Muscle of back (tissue), 11 donors: ENCODE data around the gene PPFIA3. TPM values are rescaled to one million over a fixed set of nuclear protein-coding genes. Genes with fewer than 3 reads are reported as not detected.
A peak's percentile ranks its signal among the peaks of the same experiment; 100 is the strongest.
"Not testable (repeated sequence)": the region's sequence is repeated elsewhere in the genome, so short reads cannot be mapped to it uniquely, and the experiment has no call there.

Experiments used
- DNase-seq, 3 donors: peaks; one replicate each; pipeline versions ENCODE4 v3.0.0 to v3.0.0-alpha.2; 2013
- polyA plus RNA-seq, 10 donors: library from polyadenylated mRNA; unstranded; fragments of 120-200 nt; gene quantifications; one replicate each; pipeline ENCODE4 v1.2.1, GENCODE V29; 2013; ENCODE audit not compliant: insufficient read length in 10 of 10

The PPFIA3 gene
- polyA plus RNA-seq, 10 donors: 3.4 to 11.9 (median 6.6) TPM

DNA sequence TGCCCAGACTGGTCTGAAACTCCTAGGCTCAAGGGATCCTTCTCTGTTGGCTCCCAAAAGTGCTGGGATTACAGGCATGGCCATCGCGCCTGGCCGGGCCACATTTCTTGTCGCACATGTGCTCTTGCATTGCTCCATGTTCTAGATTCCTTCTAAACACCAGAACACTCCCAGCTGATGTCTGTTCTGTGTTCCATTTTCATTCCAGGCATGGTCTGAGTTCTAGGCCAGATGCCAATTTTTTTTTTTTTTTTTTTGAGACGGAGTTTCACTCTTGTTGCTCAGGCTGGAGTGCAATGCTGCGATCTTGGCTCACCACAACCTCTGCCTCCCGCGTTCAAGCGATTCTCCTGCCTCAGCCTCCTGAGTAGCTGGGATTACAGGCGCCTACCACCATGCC is 2.5 kb downstream of the PPFIA3 start:
- not testable (repeated sequence) for DNase-seq

DNA sequence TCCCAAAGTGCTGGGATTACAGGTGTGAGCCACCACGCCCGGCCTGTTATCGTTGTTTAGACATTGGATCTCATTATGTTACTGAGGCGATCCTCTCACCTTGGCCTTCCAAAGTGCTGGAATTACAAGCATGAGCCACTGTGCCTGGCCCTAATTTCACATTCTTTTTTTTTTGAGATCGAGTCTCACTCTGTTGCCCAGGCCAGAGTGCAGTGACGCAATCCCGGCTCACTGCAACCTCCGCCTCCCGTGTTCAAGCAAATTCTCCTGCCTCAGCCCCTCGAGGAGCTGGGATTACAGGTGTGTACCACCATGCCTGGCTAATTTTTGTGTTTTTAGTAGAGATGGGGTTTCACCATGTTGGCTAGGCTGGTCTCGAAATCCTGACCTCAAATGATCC is 3.9 kb downstream of the PPFIA3 start:
- not testable (repeated sequence) for DNase-seq

DNA sequence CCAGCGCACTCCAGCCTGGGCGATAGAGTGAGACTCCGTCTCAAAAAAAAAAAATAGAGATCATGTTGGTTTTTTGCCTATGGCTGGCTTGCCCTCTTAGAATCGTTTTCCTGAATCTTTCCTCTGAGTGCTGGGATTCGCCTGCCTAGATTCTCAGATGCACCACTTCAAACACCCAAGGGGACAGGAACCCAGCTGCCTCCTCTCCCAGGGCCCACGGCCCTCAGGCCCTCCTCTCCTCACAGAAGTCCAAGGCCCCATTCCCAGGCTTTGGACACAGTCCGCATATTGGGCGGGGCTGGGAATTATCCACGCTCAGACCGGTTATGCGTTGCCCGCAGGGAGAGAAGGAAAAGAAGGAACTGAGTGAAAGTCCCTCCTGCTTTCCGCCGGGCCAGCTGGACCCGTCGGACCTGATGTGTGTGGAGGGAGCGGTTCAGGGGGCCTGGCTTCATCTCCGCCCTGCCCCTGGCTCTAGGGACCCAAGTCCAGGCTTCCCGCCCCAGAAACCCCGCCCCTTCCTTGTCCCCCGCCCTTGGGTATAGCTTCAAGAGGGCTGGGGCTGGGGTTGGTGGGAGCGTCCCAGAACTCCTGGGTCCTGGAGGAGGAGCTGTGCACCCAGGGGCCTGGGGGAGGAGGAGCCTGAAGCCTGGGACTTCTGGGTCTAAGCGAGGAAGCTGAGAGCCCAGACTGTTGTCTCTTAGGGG is 5.8 kb downstream of the PPFIA3 start:
- peak in 1 of 3 donors; percentile 65 for DNase-seq

DNA sequence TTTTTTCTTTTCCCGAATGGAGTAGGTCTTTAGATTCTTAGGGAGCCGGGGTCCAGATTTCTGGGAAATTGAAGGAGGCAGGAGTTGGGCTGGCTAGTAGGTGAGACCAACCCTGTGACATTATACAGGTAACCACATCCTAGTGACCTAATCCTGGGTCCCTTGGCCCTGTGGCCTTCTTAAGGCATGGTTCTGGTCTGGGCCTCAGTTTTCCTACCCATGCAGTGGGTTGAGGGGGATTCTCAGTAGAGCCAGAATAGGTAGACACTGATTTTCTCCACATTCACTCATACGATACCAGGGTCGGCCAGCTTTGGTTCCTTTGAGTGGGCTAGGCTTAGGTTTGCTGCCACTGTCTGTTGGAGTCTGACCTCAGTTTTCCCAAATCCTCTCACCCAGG is 7.2 kb downstream of the PPFIA3 start:
- no peak for DNase-seq

DNA sequence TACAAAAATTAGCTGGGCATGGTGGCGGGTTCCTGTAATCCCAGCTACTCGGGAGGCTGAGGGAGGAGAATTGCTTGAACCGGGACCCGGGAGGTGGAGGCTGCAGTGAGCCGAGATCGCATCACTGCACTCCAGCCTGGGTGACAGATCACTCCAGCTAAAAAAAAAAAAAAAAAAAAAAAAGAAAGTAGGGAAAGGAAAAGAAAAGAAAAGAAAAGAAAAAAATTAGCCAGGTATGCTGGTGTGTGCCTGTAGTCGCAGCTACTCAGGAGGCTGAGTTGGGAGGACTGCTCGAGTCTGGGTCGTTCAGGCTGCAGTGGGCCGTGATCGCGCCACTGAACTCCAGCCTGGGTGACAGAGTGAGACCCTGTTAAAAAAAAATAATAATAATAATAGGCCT is 7.9 kb downstream of the PPFIA3 start:
- not testable (repeated sequence) for DNase-seq

DNA sequence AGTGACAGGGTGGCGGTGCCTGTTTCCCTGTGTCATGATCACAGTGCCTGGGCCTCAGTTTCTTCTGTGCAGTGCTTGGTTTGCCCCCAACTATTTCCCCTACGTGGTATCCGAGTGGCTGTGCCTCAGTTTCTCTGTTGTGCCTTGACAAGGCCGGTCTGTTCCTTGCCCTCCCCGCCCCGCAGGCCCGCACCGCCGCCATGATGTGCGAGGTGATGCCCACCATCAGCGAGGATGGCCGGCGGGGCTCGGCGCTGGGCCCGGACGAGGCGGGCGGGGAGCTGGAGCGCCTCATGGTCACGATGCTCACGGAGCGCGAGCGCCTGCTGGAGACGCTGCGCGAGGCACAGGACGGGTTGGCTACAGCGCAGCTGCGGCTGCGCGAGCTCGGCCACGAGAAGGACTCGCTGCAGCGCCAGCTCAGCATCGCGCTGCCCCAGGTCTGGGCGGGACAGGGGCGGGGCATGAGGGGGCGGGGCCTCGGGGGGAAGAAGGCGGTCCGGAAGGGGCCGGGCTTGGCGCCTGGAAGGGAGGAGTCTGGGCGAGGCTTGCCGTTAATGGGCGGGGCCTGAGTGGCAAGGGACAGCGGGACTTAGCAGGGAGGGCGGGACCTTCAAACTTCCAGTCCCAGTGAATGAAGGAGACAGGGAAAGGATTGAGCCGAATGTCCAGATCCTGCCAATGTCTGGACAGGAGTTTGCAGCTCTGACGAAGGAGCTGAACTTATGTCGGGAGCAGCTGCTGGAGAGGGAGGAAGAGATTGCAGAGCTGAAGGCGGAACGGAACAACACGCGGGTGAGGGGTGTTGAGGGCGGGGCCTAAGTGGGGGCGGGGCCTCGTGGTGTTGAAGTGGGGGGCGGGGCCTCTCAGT is 8.6 kb downstream of the PPFIA3 start:
- peak; percentile 97 for DNase-seq

DNA sequence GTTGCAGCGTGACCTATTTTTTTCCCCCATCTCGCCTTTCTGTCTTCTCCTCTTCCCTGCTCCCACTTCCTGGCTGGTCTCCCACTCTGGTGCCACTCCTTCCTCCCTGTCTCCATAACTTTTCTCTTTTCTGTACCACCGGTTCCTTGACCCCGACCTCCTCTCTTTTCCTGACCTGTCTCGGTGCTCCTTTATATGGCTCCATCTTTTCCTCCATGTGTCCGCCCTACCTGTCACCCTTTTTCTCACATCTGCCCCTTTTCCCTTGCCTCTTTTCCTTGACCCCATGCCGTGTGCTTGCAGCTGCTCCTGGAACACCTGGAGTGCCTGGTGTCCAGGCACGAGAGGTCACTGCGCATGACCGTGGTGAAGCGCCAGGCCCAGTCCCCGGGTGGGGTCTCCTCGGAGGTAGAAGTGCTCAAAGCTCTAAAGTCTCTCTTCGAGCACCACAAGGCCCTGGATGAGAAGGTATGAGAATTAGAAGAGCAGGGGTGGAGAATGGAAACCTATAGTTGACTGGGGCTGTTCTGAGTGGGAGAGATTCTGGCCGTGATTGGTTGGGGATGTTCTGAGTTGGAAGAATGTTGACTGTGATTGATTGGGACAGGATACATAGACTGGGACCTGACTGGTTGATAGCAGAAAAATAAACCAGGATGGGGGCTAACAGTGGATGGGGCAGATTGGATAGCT is 9.3 kb downstream of the PPFIA3 start:
- no peak for DNase-seq

DNA sequence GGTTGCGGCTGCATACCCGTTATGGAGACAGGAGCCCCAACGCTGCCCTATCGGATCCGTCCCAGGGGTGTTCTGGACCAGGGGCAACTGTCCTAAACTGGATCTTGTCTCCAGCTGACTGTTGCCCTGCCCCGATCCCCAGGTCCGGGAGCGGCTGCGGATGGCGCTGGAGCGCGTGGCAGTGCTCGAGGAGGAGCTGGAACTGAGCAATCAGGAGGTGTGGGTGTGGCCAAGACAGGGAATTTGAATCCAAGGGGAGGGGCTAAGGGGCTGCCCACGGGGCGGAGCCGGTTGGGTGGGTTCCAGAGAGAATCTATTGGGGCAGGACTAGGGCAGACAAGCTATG is 9.9 kb downstream of the PPFIA3 start:
- DNase-seq: no peak

DNA sequence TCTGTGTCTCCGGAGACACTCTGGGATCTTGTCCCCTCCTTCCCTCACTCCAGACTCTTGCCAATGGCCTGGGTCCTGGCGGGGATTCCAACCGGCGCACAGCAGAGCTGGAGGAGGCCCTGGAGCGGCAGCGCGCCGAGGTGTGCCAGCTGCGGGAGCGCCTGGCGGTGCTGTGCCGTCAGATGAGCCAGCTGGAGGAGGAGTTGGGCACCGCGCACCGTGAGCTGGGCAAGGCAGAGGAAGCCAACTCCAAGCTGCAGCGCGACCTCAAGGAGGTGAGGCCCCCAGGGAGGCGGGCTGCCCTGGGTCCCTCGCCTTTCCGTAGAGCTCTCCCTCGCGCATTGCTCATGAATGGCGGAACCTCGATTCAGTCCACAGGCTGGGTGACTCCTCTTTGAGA is 11.0 kb downstream of the PPFIA3 start:
- no peak for DNase-seq

DNA sequence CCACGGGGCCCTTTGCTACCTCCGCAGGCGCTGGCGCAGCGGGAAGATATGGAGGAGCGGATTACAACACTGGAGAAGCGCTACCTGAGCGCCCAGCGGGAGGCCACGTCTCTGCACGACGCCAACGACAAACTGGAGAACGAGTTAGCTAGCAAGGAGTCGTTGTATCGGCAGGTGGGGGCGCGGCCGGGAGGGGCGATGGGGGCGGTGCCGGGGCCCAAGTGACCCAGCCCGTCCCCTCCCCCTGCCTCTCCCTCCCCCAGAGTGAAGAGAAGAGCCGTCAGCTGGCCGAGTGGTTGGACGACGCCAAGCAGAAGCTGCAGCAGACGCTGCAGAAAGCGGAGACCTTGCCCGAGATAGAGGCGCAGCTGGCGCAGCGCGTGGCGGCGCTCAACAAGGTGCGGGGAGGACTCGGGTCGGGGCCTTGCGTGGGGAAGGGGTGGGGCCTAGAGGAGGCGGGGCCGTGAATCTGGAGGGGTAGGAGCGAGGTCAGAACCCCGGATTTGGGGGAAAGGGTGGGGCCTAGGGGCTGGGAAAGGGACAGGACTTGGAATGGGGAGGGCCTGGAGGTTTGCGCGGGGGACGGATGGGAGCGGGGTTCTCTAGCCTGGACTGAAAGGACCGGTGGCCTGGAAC is 13.7 kb downstream of the PPFIA3 start:
- DNase-seq: peak in 1 of 3 donors; percentile 68

DNA sequence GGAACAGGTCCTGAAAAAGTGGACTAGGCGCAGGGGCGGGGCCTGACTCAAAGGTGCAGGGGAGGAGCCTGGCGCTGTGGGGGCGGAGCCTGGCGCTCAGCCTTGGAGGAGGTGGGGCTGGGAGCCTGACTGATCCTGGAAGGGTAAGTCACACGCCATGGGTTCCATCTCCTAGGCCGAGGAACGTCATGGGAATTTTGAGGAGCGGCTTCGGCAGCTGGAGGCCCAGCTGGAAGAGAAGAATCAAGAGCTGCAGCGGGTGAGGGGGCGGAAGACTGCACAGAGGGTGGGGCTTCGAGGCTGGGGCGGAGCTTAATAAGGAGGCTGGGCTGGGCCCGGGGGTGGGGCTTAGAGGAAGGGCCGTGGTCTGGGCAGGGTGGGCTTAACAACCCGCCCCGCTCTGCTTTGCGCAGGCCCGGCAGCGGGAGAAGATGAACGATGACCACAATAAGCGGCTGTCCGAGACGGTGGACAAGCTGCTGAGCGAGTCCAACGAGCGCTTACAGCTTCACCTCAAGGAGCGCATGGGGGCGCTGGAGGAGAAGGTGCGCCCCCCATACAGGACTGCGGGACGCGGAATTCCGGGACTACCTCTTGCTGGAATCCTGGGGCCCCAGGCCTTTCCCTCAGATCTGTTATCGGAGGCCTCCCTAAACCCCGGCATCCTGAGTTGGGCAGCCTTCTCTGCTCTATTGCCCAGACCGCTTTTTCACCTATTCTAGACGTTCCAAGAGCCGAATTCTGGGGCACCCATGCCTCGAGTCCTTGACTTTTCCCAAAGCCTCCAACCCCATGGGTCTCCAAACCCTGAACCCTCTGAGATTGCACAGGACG is 14.5 kb downstream of the PPFIA3 start:
- peak in 2 of 3 donors; percentile 62 to 88 for DNase-seq

DNA sequence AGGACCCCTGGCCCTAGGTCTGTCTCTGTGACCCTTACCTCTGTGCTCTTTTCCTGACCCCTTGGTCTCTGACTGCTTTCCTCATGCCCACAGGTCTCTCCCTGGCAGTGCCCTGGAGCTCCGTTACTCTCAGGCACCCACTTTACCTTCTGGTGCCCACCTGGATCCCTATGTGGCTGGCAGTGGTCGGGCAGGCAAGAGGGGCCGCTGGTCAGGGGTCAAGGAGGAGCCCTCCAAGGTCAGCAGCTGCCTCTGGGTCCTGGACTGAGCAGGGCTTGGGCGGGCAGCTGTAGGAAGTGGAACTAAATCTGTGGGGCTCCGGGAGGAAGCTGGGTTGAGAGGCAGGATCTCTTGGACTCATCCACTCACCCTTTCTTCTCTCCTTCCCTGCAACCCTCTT is 16.3 kb downstream of the PPFIA3 start:
- no peak for DNase-seq

DNA sequence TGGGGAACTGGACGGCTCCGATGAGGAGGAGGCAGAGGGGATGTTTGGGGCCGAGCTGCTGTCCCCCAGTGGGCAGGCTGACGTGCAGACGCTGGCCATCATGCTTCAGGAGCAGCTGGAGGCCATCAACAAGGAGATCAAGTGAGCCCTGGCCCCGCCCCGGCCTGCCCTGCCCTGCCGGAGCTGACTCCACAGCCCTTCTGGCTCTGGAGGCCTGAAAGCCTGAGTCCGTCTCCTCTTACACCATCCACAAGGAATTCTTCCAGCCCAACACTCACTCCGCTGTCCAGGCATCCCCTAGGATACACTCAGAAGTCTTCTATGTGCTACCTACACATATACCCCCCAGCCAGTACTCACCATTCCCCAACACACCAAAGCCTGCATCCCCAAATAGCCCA is 17.4 kb downstream of the PPFIA3 start:
- no peak for DNase-seq

DNA sequence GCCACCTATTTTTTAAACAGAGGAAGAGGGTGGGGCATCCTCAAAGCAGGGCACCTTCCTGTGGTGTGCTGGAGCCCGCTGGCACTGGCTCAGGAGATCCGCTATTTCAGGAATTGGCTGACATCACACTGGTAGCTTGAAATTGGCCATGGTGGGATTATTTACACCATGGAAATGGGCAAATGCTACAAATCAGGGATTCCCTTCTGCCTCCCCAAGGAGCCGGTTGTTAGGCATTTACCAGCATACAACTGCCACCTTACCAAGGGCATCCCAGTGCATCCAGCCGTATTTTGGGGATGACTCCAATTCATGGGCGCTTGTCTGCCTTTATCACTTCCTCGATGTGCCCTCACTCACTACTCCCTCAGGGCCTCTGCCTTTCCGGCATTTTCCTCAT is 21.6 kb downstream of the PPFIA3 start:
- no peak for DNase-seq

DNA sequence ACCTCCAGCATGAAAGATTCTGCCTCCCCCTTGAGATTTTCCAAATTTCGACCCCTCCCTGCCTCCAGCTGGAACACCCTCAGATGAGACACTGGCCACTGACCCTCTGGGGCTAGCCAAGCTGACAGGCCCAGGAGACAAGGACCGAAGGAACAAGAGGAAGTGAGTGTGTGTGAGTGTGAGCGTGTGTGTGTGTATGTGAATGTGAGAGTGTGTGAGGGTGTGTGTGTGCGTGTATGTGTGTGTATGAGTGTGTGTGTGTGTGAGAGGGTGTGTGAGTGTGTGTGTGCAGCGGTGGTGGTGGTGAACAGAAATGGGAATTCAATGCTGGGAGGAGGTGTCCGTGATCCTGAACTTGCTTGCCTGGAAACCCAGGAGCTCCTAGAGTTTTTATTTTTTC is 22.0 kb downstream of the PPFIA3 start:
- DNase-seq: no peak

DNA sequence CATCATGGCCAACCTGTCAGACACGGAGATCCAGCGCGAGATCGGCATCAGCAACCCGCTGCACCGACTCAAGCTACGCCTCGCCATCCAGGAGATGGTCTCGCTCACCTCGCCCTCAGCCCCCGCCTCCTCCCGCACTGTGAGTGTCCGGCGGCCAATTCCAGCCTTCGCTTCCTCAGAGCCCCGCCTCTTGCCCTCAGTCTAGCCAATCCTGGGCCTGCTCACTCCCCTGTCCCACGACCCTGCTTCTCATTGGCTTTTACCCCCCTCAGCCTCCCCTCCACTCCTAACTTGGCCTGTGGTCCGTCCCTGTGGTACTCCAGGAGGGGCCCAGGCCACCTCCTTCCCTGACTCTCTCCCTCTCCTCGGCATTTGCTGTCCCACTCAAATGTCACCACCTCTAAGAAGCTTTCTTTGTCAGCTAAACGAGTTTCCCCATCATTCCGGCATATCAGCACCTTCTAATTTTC is 23.6 kb downstream of the PPFIA3 start:
- DNase-seq: peak; percentile 91 to 96 (median 91)

DNA sequence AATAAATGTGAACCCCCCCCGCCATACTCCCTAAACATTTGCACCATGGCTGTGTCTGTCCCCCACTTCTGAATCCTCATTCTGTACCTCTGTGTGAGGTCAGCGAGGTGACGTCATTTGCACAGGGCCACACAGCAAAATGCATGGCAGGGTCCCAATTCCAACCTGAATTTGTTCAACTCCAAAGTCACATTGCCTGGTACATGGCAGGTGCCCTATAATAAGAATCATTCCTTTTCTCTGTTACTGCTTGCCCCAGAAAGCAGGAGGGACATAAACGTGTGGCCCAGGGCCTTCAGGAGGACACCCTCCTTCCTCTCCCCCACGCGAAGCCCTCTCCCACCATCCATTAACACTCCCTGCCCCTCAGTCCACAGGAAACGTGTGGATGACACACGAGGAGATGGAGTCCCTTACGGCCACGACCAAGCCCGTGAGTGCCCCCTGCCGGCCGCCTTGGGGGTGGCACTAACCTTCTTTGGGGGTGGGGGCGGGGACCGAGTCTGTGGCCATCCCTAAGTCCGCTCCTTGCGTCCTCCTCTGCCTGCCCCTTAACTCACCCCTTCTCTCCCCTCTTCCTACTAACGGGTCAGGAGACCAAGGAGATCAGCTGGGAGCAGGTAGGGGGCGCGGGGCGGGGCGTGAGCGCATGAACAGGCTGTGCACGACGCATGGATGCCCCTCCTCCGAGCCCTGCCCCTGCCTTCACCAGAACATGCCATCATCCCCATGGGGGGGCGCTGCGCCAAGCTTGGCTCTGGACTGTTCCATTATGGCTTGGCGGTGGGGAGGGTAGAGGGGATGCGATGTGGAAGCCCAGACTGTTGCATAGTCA is 26.4 kb downstream of the PPFIA3 start:
- peak in 2 of 3 donors; percentile 74 to 87 for DNase-seq

DNA sequence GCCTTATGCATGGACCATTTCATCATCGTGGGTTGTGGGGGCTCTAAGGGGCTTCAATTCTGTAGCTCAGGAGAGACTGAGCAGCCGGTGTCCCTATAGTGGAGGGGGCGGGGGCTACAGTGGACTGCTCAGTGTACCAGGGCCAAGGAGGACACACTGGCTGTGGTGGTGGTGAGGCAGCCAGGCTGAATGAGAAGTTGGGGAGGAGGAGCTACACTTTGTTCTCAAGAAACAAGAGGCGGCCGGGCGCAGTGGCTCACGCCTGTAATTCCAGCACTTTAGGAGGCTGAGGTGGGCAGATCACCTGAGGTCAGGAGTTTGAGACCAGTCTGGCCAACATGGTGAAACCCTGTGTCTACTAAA is 27.0 kb downstream of the PPFIA3 start:
- DNase-seq: not testable (repeated sequence)

DNA sequence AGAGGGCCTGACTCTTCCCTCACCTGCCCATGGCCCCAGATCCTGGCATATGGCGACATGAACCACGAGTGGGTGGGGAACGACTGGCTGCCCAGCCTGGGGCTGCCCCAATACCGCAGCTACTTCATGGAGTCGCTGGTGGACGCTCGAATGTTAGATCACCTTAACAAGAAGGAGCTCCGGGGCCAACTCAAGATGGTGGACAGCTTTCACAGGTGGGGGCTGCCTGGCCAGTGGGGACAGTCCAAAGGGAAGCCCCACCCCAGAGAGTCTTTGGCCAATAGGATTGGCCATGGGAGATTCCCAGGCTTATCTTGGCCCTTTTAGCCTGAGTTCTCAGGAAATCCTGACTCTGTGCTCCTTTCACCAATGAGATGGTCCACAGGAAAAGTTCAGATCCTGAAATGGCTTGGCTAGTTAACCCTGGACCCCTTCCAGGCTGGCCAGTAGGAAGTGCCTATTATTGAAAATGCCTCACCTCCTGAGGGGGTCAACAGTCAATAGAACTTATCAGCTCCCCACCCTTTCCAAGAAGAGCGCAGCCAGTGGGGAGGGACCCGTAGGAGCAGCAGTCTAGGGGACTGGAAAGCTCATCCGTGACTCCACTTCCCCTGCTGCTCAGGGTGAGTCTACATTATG is 28.8 kb downstream of the PPFIA3 start:
- no peak for DNase-seq
